ENCODE results near the gene CLDN6.

CLDN6 gene

DNA sequence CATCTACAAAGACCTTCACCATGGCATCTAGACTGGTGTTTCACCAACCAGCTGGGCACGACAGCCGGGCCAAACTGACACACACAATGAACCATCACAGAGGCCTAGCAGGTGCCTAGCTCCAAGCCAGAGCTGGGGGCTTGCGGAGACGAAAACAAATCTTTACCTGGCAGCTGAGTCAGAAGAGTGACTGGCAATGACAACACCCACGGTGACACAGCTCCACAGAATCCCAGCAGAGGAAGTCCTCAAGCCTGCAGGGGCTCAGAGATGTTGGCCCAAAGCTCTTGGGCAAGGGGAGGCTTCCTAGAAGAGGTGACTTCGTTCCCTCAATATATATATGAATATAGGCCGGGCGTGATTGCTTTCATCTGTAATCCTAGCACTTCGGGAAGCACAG, 33.5 kb upstream of the CLDN6 start:
- DNase-seq (ENCODE audit: low read depth) = no peak

GRCh38 chr16:3051009-3051408, 33.0 kb upstream of the CLDN6 start:
- DNase-seq (ENCODE audit: low read depth) = no peak

DNA sequence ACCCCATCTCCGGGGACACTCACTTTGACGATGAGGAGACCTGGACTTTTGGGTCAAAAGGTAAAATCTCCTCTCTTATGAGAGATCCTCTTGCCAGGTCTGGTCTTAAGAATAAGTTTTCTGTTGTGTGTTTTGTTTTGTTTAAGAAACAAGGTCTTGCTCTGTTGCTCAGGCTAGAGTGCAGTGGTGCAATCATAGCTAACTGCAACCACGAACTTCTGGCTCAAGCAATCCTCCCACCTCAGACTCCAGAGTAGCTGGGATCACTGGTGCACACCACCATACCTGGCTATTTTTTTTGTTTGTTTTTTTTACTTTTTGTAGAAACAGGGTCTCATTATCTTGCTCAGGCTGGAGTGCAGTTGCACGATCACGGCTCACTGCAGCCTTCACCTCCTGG, 32.5 kb upstream of the CLDN6 start:
- no peak for DNase-seq (ENCODE audit: low read depth)

DNA sequence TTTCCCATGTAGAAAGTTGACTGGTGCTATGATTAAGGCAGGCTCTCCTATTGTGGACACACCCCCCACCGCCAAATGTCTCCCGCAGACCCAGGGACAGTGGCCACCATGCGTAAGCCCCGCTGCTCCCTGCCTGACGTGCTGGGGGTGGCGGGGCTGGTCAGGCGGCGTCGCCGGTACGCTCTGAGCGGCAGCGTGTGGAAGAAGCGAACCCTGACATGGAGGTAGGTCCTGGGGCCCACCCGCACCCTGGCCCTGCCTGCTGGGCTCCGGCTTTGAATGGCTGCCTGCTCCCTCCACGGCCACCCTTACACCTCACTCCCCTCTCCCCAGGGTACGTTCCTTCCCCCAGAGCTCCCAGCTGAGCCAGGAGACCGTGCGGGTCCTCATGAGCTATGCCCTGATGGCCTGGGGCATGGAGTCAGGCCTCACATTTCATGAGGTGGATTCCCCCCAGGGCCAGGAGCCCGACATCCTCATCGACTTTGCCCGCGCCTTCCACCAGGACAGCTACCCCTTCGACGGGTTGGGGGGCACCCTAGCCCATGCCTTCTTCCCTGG, 32.0 kb upstream of the CLDN6 start:
- DNase-seq (ENCODE audit: low read depth) = no peak

DNA sequence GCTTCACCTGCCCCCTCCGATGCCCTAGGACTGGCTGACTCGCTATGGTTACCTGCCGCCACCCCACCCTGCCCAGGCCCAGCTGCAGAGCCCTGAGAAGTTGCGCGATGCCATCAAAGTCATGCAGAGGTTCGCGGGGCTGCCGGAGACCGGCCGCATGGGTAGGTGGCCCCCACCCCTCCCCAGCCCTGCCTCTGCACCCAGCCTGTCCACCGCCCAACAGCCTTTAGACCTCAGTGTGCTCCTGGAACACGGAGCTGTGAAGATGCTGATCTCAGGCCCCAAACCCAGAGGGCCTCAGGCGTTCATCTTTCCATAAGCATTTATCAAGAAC, 29.4 kb upstream of the CLDN6 start:
- DNase-seq (ENCODE audit: low read depth) = no peak

DNA sequence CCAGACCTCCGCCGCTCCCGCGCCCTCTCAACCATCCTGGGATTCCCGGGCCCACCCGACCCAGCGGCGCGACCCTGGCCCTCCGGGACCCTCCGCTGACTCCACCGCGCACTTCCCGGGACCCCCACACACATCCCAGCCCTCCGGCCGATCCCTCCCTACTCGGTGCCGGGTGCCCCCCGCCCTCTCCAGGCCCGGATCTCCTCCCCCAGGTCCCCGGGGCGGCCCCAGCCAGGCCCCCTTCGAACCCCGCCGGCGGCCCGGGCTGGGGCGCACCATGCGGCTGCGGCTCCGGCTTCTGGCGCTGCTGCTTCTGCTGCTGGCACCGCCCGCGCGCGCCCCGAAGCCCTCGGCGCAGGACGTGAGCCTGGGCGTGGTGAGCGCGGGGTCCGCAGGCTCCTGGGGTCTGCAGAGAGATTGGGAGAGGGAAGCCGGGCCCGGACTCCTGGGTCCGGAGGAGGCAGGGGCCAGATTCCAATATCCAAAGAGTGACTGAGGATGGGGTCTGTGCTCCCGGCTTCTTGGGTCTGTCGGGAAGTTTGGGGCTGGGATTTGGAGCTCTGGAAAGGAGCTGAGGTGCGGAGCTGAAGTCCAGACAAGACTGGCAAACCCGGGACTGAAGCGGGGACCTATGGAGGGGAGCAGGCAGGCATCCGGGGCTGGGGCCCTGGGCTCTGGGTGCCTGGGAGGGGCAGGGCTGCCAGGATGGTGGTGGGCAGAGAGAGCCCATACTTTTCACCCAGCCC, 28.8 kb upstream of the CLDN6 start:
- no peak for DNase-seq (ENCODE audit: low read depth)

DNA sequence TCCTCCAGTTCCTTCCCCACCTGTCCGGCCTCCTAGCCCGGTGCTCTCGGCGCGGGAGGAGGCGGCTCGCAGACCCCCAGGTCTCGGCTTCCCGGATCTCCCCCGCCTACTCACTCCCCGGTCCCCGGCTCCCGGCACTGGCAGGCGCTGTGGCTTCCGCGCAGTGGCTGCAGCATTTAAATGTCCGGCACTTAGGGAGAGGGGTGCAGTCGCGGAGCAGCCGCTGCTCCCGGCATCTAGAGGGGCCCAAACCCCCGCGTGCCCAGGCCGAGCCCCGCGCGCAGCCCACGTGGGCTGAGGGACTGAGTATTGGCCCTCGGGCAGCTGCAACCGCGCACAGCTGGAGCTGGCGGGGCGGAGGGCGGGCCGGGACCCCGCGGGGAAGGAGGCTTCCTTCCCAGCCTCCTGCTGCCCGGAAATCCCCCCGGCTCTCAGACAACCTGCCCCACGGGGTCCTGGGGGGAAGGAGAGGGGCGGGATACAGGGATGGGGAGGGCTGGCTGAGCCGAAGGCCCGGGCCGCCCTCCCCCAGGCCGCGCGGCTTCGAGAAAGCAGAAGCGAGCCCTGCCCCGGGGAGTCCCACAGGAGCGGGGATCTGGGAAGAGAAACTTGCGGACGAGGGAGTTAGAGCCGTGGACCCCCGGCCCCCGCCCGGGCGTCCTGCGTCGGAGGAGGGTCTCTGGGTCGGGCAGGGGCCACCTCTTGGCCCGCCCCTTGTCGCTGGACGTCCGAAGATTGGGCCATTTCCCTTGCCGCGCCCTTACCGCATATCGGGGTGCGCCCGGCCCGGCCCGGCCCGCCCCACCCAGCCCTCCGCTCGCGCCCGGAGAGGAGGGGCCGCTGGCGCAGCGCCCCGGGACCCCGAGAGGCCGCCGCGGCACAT, 28.0 kb upstream of the CLDN6 start, which contains the start of gene MMP25:
MMP25 (plus strand) TSS at position 804 of the 883 bp plus-strand sequence. CDS start 357 bp downstream, outside the sequence.
- DNase-seq (ENCODE audit: low read depth) = no peak

DNA sequence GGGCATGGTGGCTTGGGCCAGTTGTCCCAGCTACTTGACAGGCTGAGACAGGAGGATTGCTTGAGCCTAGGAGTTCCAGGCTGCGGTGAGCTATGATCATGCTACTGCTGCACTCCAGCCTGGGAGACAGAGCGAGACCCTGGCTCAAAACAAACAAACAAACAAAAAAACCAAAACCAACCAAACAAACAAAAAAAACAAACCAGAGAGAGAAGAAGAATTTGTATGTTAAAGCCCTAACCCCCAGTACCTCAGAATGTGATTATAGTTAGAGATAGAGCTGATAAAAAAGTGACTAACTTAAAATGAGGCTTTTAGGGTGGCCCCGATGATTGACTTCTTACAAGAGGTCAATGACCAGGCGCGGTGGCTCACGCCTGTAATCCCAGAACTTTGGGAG, 26.7 kb upstream of the CLDN6 start:
- no peak for DNase-seq (ENCODE audit: low read depth)

- DNase-seq (ENCODE audit: low read depth) = no peak
These were observed 24.4 kb upstream of the CLDN6 start for GRCh38 chr16:3042376-3042775.

- DNase-seq (ENCODE audit: low read depth) = no peak
These were observed 20.9 kb upstream of the CLDN6 start for GRCh38 chr16:3038896-3039295.

GRCh38 chr16:3038256-3038655, 20.3 kb upstream of the CLDN6 start:
- DNase-seq (ENCODE audit: low read depth) = no peak

DNA sequence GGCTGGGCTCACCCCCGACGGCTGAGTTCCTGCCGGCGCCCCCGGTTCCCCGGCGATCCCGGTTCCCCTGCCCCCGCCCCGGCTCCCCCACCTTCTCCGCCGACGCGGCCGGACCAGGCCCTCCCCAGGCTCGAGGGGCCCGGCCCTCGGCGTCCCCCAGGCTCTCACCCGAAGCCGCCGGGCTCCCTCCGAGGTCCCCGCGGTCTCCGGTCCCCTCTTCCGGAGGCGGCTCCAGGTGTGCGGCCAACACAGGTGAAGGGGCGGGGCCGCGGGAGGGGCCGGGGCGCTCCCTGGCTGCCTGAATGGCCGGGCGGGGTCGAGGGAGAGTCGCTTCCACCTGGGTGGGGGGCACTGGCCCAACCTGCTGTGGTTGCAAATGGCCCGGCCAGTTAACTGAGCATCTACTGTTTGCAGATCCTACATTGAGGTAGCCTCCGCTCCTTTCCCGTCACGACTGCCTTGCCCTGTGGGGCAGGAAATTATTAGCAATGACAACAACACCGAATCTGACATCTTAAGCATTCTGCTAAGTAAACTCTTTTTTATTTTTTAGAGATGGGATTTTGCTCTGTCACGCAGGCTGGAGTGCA, 18.8 kb upstream of the CLDN6 start, which contains the start of gene BICDL2:
BICDL2 (minus strand) TSS at position 219 of the 590 bp plus-strand sequence. CDS start 1,448 bp downstream, outside the sequence.
- no peak for DNase-seq (ENCODE audit: low read depth)

DNA sequence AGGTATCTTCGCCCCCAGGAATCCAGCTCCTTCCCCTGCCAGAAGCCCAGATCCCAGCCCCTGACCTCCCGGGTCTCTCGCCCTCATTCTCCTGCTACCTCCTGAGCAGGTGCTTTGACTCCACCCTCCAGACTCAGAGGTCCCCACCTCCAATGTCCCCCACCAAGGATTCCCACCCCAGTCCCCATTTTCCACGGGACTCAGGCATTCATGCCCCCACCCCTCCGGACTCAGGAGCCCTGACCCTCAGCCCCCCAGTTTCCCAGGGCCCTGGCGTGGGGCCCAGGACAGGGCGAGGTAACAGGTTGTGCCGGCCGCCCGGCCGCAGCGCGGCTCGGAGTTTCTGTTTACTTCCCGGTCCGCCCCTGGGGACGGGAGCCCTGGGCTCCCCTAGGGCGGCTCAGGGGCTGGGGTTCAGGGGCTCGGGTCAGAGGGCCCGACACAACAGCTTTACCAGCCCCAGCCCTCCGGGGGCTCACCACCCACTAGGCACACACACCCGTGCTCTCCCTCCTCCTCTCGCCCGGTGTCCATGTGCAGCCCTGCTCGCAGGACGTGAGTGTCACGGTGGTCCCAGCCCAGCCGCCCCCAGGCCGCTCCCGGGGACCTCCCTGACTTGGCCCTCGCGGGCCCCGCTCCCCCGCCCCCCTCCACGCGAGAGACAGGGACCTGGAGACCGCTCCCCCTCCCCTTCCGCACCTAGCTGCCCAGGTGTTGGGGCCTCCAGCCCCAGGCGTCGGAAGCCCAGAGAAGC, 18.2 kb upstream of the CLDN6 start:
- DNase-seq (ENCODE audit: low read depth) = no peak

DNA sequence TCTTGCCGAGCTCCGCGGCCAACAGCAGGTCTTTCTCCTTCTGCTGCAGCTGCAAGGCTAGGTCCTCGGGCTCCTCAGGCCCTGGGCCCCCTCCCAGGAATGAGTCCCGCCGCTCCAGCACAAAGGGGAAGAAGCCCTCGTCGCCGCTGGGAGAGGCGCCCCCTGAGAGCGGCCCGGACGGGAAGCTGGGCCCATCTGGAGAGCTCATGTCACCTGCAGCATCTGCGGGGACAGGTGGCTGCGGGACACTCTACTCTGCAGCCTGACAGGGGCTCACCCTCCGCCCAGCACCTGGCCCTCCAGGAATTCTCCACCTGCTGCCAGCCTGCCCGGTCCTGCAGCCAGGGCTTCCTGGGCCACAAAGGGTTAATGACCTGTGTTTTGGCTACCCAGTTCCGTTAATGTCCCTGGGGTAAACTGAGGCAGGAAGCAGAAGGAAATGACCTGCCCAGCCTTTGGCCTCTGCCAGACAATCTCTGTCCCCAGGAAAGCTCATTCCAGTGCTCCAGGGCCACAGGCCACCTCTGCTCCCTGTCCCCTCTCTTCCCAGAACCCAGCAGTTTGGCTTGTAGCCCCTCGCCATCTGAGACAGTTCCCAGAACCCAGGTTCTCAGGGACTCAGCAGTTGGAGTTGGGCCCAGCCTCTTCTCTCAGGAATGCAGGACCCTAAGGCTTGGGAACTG, 17.4 kb upstream of the CLDN6 start:
- DNase-seq (ENCODE audit: low read depth) = no peak

GRCh38 chr16:3032624-3033023, 14.6 kb upstream of the CLDN6 start:
- no peak for DNase-seq (ENCODE audit: low read depth)

DNA sequence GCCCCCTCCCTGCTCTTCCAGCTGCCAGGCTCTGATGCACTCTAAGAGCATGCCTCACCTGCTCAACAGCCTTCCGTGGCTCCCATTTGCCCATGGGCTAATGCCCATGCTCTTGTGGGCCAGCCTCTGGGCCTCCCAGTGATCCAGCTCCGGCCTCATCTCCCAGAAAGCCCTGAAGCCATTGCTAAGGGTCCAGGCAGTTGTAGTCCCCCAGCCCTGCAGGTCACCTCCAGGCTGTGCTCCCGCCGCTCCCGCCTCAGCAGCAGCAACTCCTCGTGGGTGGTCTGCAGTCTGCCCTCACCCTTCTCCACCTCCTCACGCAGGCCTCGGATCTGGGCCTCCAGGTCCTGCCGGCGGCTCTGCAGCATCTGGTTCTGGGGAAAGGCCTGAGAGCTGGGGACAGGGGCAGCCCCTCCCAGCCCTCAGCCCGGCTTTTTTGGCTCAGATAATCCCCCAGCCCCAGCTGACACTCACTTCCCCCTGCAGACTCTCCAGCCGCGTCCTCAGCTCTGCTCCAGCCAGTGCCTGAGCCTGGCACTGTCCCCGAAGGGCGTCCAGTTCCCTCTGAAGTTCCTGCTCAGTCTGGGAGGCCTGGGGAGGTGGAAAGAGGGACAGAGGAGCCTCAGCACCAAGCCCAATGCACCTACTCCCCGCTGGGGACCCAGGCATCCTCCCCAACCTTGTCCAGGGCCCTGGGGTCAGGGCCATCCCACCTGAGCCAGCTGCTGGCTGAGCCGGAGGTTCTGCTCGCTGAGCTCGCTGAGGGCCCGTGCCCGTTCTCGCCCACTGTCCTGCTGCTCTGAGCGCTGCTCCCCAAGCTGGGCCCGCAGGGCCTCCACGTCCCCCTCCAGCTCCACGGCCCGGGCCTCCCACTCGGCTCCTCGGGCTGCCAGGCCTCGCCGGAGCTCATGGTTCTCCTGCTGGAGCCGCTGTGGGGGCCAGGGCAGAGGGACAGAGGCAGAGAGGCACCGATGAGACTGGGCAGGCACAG, 12.5 kb upstream of the CLDN6 start:
- DNase-seq (ENCODE audit: low read depth) = no peak

DNA sequence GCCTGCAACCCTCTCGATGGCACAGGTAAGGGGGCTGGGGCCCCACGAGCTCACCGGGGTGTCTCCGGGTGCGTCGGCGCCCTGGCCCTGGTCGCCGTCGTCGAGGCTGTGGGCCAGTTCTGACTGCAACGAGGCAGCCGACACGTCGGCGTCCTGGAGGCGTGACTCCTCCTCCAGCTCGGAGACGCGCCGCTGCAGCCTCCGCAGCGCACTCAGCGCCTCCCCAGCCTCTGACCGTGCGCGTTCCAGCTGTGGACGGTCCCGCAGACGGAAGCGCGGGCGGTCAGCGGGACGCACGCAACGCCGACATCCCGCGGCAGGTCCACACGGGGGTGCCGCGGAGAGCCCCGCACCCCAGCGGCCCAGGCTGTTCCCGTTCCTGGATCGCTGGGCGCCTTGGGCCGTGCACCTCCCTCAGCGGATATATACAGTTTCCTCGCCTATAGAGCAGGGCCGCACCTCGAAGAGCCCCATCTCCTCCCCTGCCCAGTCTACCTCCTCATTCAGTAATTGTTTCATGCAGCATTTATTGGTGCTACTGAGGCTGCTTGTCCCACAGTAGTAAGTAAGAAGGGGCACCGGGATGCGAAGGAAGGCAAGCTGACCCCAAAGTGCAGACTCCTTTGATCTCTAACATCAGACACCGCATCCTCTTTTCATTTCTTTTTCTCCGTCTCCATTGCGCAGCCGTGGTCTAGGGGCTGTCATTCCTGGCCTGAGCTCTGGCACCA, 11.7 kb upstream of the CLDN6 start:
- no peak for DNase-seq (ENCODE audit: low read depth)

DNA sequence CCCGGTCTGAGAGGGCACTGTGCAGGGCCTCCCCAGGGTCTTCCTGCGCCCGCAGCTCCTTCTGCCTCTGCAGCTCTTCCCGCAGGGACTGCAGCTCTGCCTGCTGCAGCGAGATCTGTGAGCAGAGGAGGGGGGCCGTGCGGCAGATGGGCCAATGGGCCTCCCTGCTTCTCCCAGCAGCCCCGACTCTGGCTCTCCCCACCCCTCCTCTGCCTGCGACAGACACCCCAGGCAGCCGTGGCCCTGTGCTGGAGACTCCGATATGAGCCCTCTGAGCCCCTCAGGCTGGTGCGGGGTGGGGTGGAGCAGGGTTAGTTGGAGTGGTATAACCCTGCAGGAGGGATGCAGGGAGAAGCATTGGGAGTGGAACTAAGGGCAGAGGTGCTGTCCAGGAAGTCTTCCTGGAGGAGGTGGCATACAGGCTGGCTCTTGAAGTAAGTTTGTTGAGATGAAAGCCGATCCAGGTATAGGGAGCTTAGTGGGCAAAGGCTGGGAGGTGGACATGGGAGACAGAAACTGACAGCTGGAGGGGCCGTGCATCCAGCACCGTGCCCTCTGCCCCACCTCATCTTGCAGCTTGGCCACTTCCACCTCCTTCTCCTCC, 10.8 kb upstream of the CLDN6 start:
- DNase-seq (ENCODE audit: low read depth) = no peak

Data from fibroblast of gingiva (primary cell).